ENCODE measurements around the gene ANKS3. TPM values are rescaled to one million over a fixed set of nuclear protein-coding genes. Genes with fewer than 3 reads are reported as not detected.

ANKS3 gene
- total RNA-seq, 4 donors from 2014 or later = 23.3 to 47.8 (median 27.6) TPM

- WGBS, 2 donors (ENCODE audit: low coverage in 1 of 2) = 20 to 100% methylated on average over 1 to 2 of the region's 11 CpGs
- Histone ChIP-seq H3K27ac (no peak overlapping the region), H3K9me3 (no peaks in the 10 kb centered on the region), H3K4me1 (peaks cover 0 to 44% (median 0%) of the 10 kb centered on the region in 3 donors), H3K27me3 (no peaks in the 10 kb centered on the region), H3K36me3 (peaks cover 0 to 92% of the 10 kb centered on the region in 2 donors), H3K4me3 (no peak overlapping the region)
- no peak for ATAC-seq
- TF ChIP-seq POLR2AphosphoS5 (IDR thresholded peaks at IDR 0.05) = no peak
- no peak for TF ChIP-seq CTCF (IDR thresholded peaks at IDR 0.05)
Observed at GRCh38 chr16:4661661-4662060, 72.4 kb downstream of the ANKS3 start.

- WGBS, 2 donors (ENCODE audit: low coverage in 1 of 2) = 41 to 66% methylated on average over 3 to 4 of the region's 18 CpGs
- TF ChIP-seq CTCF (IDR thresholded peaks at IDR 0.05) (no peak), POLR2A (IDR thresholded peaks at IDR 0.05) (no peak), EP300 (IDR thresholded peaks at IDR 0.05) (no peak), POLR2AphosphoS5 (IDR thresholded peaks at IDR 0.05) (no peak)
- Histone ChIP-seq H3K27ac (peak overlapping the region in 3 of 4 donors; percentile 33 to 51 (median 37)), H3K4me1 (peaks cover 0 to 44% (median 0%) of the 10 kb centered on the region in 3 donors), H3K4me3 (no peak overlapping the region), H3K27me3 (no peaks in the 10 kb centered on the region), H3K36me3 (peaks cover 0 to 92% of the 10 kb centered on the region in 2 donors), H3K9me3 (no peaks in the 10 kb centered on the region)
- ATAC-seq = peak; percentile 32
Observed at GRCh38 chr16:4660454-4661007, 73.5 kb downstream of the ANKS3 start.

GRCh38 chr16:4659363-4660353, 74.4 kb downstream of the ANKS3 start:
- no peak for ATAC-seq
- Histone ChIP-seq H3K9me3 (no peaks in the 10 kb centered on the region), H3K27me3 (no peaks in the 10 kb centered on the region), H3K4me3 (no peak overlapping the region), H3K36me3 (peaks cover 0 to 92% of the 10 kb centered on the region in 2 donors), H3K4me1 (peaks cover 0 to 39% (median 0%) of the 10 kb centered on the region in 3 donors), H3K27ac (peak overlapping the region in 1 of 4 donors; percentile 51)
- no peak for TF ChIP-seq EP300 (IDR thresholded peaks at IDR 0.05)
- TF ChIP-seq POLR2A (IDR thresholded peaks at IDR 0.05) = no peak
- TF ChIP-seq POLR2AphosphoS5 (IDR thresholded peaks at IDR 0.05) = no peak
- TF ChIP-seq CTCF (IDR thresholded peaks at IDR 0.05) = no peak
- WGBS, 2 donors (ENCODE audit: low coverage in 1 of 2) = 94 to 100% methylated on average over 4 to 5 of the region's 29 CpGs

GRCh38 chr16:4656695-4657686, 77.1 kb downstream of the ANKS3 start:
- Histone ChIP-seq H3K4me3 (no peak overlapping the region), H3K27ac (no peak overlapping the region), H3K27me3 (no peaks in the 10 kb centered on the region), H3K4me1 (peaks cover 0 to 29% (median 0%) of the 10 kb centered on the region in 3 donors), H3K36me3 (peaks cover 0 to 98% of the 10 kb centered on the region in 2 donors), H3K9me3 (no peaks in the 10 kb centered on the region)
- no peak for ATAC-seq
- TF ChIP-seq POLR2AphosphoS5 (IDR thresholded peaks at IDR 0.05) (no peak), EP300 (IDR thresholded peaks at IDR 0.05) (no peak), POLR2A (IDR thresholded peaks at IDR 0.05) (no peak), CTCF (IDR thresholded peaks at IDR 0.05) (no peak)
- 82 to 92% methylated on average over 9 to 15 of the region's 25 CpGs for WGBS, 2 donors (ENCODE audit: low coverage in 1 of 2)
